Dedifferentiated amniotic fluid mesenchymal stem cell (primary cell): ENCODE results near the gene HMGB4.

Experiments
- DNase-seq: peaks from one replicate; pipeline ENCODE4 v3.0.0-alpha.2; 2016; ENCODE audit errors: extremely low spot score

HMGB4 gene, protein sequence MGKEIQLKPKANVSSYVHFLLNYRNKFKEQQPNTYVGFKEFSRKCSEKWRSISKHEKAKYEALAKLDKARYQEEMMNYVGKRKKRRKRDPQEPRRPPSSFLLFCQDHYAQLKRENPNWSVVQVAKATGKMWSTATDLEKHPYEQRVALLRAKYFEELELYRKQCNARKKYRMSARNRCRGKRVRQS

DNA sequence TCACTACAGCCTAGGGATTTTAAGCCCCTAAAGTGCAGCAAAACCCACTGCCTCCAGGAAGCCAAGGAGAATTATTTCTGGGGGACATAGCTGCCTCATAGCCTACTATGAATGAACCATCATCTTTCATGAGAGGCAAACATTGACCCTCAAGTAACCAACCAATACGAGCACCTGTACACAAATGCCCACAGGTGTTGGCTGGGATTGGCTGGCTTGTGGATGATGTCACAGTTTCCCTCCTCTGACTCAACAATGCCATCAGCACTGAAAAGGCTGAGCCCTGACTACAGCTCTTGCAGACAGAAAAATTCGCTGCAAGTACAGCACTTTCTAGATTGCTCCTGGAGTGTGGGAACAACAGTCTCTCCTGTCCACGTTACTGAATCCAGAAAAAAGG, at the start of gene HMGB4:
Gene HMGB4 (plus strand): TSS at position 301 of the 400 bp plus-strand sequence. CDS start 113 bp downstream, outside the sequence.
- DNase-seq = no peak

DNA sequence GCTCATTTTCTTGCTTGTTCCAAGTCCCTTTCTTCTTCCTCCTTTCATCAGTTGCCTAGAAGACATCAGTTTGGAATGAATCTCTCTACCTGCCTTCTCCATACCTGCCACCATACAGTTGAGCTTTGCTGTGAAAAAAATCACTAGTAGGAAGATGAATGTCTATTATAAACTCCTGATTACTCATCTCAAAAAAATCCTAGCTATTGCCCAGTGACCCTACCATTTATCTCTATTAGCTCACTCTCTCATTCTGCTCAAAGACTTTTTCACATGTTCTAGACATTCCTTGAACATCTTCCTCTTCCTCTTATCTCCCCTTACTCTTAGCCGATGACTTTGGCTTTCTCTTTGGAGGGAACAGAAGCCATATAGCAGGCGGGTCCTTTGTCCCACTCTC, 49.7 kb upstream of the HMGB4 start:
- no peak for DNase-seq

DNA sequence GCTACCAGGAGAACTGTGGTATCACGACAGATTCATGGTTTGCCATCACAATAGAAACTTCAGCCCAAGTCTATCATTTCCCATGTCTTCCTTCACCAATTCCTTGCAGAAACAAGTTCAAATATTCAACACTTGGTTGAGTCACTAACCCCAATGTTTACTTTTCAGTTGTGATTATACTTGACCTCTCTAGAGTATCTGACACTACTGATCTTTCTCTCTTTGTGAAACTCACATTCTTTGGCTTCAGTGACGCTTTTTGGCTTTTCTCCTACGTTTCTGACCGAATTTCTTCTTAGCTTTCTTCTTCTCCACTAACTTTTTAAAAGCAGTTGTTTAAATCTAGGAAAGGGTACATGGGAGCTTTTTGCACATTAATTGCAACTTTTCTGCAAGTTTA, 48.8 kb upstream of the HMGB4 start:
- DNase-seq = no peak

DNA sequence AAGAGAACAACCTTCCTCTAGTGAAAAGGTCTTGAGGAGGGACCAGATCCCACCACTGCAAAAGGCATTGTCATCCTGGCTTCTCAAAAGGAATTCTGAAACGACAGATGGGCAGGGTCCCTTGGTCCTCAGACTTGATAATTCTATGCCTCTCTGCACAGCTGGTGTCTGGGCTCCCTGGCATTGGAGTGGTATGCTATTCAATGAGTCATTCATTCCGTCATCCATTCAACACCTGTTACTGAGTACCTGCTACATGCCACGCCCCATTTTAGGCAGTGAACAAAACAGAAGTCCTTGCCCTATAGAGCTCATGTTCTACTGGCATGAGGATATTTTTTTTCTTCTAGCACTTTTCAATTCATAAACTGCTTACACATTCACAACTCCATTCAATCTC, 45.8 kb upstream of the HMGB4 start:
- DNase-seq = no peak

DNA sequence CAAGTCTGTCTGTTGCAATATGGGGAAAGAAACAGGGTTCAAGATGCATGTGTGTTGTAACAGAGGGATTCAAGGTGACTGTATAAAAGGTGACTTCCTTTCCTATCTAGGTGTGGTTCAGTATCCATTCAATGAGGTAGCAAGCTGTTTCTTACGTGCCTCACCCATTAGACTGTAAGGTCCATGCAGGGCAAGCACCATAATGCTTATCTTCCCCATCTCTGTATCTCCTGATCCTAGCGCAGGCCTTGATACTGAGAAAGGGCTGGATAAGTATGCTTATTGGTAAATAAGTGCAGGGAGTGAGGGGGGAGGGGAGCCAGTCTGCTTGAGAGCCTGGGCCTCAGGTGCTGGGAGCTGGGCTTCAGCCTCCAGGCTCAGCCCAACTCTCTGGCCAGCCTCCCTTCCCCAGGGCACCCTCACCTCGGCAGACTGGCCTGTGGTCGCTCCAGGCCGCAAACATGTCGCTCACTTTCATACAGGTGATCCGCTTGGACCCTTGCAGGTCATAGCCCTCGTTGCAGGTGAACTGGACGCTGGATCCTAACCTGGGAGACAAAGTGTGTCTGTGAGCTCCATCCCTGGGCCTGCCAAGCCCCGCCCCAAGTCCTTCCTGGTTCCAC, 44.5 kb upstream of the HMGB4 start:
- DNase-seq = no peak

DNA sequence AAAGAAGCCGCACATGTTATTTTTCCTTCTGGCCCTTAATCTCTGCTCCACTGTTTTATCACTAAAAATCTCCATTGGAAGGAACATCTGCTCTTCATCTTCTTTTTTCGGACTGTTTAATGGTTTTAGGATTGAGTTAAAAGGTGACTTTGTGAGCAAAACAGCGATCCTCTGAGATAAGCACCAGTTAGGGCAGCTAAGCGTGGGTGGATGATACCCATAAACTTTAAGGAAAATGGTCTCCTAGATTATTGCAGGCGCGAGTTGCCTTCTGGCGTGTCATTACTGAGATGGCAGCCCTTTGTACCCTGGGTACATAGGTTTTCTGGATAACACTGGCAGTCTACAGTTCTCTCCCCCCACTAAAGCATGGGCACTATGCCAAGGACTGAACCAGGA, 44.0 kb upstream of the HMGB4 start:
- DNase-seq = no peak

DNA sequence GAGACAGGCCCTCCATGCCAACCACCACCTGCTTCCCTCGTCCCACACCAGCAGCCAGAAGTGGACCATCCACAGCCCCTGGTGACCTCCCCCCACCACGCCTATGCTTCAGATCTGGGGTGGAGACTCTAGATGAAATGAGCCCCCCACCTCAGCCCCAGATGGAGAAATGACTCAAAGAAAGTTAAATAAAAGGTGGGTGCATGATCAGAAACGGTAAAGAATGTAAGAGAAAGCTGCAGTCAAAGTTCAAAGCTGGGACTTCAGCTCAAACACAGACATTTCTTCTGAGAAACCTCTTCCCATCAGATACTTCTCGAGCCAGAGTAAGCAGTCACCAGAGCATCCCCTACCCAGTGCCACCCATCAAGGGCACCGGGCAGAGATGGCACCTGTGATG, 43.1 kb upstream of the HMGB4 start:
- DNase-seq = no peak

DNA sequence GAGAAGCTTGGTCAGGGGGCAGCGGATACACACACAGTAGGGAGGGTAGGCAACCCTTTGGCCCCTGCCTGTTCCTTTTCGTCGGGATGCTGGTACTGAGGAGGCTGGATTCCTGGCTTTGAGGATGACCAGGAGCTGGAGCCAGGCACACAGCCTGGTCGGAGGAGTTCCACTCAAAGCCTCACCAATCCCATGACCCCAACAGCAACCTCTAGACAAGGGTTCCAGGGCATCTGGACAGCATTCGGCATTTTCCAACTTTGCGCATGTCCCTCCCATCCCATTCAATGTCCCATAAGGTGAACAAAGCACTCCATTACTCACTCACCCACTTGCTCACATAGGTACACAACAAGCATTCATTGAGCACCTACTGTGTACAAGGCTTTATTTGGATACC, 42.6 kb upstream of the HMGB4 start:
- no peak for DNase-seq

DNA sequence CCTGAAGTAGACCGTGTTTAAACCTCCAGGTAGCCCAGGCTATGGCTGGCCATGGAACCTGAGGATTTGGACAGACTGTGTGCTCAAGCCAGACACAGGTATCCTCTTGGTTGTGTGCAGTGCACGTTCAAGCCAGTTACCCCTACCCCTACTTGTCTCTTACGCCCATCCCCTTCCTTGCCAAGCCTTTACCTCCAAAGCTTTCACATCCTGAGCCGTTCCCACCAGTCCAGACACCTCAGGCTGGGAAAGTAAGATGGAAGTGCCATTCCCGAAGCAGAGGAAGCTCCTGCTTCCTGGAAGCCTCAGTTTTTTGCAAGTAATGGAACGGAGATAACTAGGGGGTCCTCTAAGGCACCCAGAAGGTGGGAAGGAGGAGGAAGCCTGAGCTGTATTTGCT, 41.5 kb upstream of the HMGB4 start:
- DNase-seq = no peak

DNA sequence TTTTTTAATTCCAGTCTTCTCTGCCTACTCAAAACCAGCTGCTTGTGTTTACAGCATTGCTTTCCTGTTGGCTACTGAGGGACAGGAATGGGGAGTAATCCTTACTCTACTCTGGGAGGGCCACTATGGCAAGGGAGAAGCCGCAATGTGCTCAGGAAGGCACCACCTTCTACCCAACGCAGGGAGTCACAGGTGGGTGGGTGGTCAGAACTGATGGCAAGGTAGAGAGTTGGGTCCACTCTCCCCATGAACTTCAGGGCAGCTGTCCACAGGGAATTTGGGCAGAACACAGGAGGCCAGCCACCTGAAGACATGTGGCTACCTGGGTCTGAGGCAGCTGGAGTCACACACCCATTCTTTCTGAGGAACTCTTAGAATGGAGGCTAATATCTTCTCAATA, 40.5 kb upstream of the HMGB4 start:
- DNase-seq = no peak

DNA sequence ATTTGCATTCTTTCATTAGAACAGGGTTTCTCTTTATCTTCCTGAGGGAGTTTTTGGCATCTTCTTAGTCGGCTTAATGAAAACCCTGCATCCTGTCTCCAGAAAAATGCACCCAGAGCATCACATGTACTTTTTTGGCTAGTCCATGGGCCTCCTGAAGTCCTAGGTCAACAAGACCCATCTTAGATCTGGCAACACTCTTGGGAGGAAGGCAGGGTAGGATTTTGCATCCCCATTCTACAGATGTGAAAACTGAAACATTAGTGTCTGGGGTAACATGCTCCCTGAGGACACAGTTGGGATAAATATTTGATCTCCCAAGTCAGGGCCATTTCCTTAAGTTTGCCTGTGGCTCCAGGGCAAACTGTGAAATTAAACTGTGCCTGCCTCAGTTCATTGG, 40.0 kb upstream of the HMGB4 start:
- DNase-seq = no peak

DNA sequence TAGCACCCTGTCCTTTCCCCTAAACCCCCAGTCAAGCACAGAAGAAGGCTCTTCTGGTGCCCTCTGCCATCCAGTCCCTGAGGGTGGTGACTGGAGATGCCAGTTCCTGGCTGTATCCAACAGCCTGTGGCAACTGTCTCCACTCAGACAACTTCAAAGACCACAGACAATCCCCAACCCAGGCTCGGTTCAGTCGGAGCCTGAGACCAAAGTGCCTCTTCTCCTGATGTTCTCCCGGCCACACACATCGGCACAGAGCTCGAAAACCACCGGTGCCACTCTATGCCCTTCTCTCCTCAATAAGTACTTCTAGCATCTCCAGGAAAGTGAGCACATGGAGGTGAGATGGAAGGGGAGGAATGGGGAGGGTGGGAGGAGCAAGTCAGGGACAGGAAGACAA, 39.6 kb upstream of the HMGB4 start:
- no peak for DNase-seq

DNA sequence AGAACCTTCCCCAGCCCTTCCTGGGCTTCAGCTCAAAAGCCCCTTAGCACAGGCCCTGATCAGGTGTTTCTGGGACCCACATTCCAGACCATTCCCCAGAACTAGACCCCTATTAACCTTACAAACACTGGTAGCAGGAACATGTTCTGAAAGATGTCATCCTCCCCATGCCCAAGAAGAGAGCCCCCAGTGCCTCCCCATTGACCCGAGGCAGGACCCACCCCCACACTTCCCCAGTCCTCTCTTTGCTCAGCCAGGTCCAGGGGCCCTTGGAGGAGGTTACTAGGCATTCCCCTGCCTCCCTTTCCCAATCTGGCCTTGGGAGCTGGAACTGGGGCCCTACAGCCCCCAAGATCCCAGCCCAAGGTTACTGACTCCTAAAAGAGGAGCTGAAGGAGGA, 38.9 kb upstream of the HMGB4 start:
- no peak for DNase-seq

DNA sequence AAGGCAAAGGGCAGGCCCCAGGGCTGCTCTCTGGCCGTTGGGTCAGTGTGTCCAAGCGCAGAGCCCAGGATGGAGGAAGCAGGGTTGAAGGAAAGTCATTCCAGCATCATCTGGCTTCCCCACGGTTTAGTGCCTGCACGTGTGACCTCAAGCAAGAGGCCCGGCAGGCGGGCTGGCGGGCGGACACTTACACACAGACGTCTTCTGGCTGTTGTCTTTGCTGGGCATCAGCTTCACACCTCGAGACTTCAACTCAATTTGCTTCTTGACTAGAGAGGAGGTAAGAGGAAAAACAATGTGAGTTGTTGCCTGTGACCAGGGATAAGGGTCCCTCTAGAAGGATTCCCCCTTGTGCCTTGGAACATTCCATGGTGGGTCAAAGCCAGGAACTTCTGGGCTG, 38.4 kb upstream of the HMGB4 start:
- no peak for DNase-seq

DNA sequence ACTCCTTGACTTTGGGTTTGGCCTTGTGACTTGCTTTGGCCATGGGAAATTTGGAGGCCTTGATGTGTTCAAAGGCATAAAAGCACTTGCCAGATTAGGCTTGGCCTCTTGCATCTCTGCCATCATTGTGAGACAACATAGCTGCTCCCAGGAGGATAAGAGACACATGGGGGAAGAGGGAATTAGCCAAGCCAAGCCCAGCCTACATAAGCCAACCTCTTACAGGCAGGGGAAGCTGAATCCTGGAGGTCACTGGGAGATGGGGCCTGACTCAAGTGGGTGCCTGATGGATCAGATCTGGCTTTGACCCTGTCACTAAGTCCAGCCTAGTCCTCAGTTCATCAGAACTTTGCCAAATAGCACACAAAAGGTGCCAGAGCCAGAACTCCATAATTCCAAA, 37.6 kb upstream of the HMGB4 start:
- no peak for DNase-seq

DNA sequence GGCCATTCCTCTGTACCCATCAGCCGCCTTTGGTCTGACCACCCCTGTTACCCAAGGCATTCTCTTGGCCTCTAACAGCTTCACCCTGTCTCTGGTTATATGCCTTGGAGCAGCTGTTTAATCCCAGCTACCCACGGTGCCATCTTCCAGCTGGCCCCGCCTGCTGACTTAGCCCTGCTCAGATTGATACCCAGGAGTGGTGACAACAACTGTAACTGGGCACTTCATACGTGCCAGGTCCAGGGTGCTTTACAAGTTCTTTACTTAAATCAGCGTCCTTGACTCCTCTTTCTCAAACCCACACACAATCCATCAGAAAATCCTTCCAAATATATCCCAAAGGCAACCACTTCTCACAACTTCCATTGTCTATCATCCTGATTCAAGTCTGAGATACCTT, 37.2 kb upstream of the HMGB4 start:
- DNase-seq = no peak

DNA sequence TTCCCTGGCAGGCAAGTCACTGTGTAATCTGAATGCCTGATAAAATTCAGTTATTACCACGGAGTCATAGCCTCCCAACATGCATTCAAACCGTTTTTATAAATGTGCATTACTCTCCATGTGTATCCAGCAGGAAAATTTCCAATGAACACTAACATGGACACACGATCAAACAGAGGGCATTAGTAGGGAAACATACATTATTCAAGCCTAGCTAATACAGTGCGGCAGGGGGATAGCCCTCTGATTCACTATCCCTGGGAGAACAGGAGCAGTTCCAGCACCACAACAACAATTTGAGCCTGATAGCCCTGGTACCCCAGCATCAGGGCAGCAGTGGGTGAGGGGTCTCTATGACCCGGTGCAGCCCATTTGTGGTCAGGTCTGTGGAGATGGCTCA, 35.8 kb upstream of the HMGB4 start:
- no peak for DNase-seq

DNA sequence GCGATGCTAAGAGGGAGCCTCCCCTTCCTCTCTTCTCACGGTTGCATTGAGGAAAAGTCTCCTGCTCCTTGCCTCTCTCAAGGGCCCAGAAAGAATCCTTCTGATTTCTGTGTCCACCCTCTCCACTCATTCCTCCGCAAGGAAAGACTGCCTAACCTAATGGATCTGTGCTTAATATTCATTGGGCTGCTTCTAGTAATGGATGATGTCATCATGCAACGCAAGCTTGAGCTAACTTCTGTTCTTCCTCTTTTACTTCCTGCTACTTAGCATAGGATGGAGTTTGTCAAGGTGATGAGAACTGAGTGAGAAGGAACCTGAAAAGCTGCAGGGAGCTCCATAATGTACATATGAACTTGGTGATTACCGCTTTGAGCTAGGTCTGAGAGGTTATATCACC, 35.2 kb upstream of the HMGB4 start:
- DNase-seq = no peak

DNA sequence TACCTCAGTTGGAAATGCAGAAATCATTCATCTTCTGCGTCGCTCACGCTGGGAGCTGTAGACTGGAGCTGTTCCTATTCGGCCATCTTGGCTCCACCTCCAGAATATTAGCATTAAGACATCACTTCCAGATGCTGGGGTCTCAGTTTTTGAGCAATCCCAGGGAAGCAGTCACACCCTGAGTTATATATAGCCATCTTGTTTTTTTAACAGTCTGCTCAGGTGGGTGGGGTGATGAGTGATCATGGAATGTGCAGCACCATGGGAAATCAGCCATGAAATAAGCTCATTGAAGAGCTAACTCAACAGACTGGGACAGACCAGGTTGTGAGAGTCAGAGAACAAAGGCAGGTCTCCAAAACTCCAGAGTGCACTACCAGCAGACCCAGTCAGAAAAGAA, 27.0 kb upstream of the HMGB4 start:
- DNase-seq = no peak

DNA sequence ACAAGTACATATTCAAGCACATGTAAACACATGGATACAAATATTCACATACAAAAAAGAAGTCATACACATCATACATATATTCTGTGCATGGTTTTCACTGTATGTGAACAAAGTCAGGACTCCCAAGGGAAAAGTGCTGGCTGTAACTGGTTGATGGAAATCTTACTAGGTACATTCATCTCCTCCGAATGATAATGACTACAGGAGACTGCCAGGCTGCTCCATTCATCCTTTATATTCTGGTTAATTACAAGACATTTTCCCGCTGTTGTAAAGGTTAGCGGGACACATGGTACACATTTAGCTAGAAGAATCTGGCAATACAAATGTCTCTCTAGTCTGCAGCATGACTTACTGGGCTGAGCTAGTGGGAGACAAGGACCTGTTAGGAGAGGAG, 26.2 kb upstream of the HMGB4 start:
- no peak for DNase-seq

DNA sequence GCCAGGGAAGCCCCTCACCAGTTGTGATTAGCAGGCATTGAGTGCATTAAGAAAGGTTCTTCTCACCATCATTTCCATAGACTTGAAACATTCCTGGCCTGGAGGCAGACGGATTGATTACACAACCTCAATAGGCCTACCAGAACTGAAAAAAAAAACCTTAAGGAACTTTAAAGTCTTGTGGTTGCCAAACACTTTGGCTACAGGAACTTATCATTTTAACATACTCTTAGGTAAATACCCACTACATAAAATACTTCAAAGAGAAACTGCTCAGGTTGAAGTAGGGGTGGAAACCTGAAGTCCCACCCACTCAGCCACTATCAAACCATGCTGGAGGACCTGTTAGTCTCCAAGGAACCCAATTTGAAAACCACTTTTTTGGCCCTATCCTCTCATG, 22.4 kb upstream of the HMGB4 start:
- no peak for DNase-seq

DNA sequence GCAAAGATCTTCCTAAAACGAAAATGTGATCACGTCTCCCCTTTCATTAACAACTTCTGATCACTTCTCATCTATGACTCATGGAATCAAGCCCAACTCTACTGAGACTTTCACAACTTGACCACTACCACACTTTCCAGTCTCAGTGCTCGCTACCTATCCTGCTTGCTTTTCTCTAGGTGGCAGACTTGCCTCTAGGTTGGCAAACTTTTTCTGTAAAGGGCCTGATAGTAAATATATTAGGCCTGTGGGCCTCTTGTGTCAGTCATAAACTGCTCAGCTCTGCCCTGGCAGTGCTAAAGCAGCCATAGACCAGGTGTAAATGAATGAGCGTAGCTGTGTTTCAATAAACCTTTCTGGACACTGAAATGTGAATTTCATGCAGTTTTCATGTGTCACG, 21.5 kb upstream of the HMGB4 start:
- DNase-seq = no peak

DNA sequence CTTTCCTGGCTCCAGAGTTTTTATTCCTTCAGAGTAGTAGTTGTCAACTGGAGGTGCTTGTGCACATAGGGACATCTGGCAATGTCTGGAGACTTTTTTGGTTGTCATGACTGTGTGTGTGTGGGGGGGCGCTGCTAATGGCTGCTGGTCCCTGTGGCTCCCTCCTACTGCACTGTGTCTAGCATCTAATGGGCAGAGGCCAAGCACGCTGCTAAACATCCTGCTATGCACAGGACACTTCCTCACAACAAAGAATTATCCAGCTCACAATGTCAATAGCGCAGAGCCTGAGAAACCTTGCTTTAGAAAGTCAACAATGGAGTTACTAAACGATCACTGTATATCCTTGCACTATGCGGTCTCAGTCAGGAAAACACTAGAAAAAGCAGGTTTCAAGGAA, 19.7 kb upstream of the HMGB4 start:
- no peak for DNase-seq

DNA sequence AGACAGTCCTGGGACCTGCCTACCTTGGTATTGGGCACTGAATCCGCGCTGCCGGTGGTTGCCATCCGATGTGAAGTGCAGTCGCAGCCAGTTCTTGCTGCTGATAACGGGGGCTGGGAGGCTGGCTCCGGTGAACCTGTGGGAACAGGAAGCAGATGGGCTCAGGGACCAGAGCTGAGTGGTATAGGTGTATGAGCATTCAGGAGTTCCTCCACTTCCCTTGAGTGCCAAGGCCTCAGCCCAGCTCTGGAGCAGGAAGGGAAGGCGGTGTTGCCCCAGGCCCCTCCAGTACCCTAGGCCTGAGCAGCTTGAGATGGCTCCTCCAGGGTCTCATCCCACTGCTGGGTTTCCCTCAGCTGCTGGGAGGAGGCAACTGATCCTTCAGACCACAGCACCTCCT, 17.0 kb upstream of the HMGB4 start:
- DNase-seq = no peak
